Activated naive CD4-positive, alpha-beta T cell treated with anti-CD3 and anti-CD28 coated beads for 36 hours (primary cell): ENCODE results near the gene HMOX2. TPM values are rescaled to one million over a fixed set of nuclear protein-coding genes. Genes with fewer than 3 reads are reported as not detected.

ENCODE experiments used
- CTCF ChIA-PET: fragments of 350-600 bp; sonication (Branson Sonifier 250); formaldehyde crosslinking; loops from one replicate; lab custom pipeline; 2021; ENCODE audit warnings: antibody characterized with exemption; lab: Charles Lee
- DNase-seq: peaks from one replicate; pipeline ENCODE4 v3.0.0-alpha.2; 2020
- H3K27ac Mint-ChIP-seq: one replicate; pipeline ENCODE4 v1.8.0; 2021; ENCODE audit warnings: mild to moderate bottlenecking, mixed read lengths
- H3K27me3 Mint-ChIP-seq: one replicate; pipeline ENCODE4 v1.8.0; 2021; ENCODE audit warnings: low read depth, mixed read lengths
- H3K36me3 Mint-ChIP-seq: one replicate; pipeline ENCODE4 v1.8.0; 2021; ENCODE audit warnings: low read depth, mixed read lengths
- H3K4me1 Mint-ChIP-seq: one replicate; pipeline ENCODE4 v1.8.0; 2021; ENCODE audit warnings: low read depth, mixed read lengths
- H3K4me3 Mint-ChIP-seq: one replicate; pipeline ENCODE4 v1.8.0; 2021; ENCODE audit warnings: mild to moderate bottlenecking, moderate library complexity, mixed read lengths
- H3K9me3 Mint-ChIP-seq: one replicate; pipeline ENCODE4 v1.8.0; 2021; ENCODE audit warnings: mixed read lengths
- intact Hi-C: fragments of 100-400 bp; cut with micrococcal nuclease; formaldehyde crosslinking; loops from one replicate; pipeline ENCODE4 v1.15.1; 2023
- total RNA-seq, 2 experiments: library from RNA; stranded (reverse); gene quantifications; one replicate each; pipeline ENCODE4 v1.2.3, GENCODE V29; 2021

HMOX2 gene
- total RNA-seq, 2 experiments from 2014 or later, result 46.8 to 49.3 TPM

DNA sequence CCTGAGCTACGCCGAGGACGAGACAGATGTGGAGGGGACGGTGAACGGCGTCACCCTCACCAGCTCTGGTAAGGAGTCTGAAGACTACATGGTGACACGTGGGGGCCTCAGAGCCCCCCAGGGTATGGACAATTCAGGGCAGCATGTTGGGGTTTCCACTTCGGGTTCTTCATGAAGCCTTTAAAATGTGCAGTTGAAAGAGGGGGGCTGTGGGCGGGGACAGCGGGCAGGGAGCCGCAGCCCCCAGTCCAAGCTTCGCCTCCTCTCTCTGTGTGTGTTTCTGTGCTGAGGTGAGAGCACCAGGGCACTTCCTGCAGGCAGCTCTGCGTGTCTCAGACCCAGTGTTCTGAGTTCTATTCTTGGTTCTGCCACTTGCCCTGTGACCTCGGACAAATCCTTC is 25.8 kb upstream of the HMOX2 start:
- Mint-ChIP-seq H3K27ac (no peak overlapping the region), H3K27me3 (no peaks in the 10 kb centered on the region), H3K9me3 (no peaks in the 10 kb centered on the region), H3K4me3 (no peak overlapping the region), H3K4me1 (no peaks in the 10 kb centered on the region), H3K36me3 (peaks cover 45% of the 10 kb centered on the region)
- CTCF ChIA-PET, result interaction anchor here (0.6 to 1.4 kb wide), 4 partner anchors 9 to 190 kb away, joined by 3 to 5 read pairs (median 3); no protein-coding TSS in a partner anchor
- intact Hi-C loops, result no loop called here
- DNase-seq, result no peak

DNA sequence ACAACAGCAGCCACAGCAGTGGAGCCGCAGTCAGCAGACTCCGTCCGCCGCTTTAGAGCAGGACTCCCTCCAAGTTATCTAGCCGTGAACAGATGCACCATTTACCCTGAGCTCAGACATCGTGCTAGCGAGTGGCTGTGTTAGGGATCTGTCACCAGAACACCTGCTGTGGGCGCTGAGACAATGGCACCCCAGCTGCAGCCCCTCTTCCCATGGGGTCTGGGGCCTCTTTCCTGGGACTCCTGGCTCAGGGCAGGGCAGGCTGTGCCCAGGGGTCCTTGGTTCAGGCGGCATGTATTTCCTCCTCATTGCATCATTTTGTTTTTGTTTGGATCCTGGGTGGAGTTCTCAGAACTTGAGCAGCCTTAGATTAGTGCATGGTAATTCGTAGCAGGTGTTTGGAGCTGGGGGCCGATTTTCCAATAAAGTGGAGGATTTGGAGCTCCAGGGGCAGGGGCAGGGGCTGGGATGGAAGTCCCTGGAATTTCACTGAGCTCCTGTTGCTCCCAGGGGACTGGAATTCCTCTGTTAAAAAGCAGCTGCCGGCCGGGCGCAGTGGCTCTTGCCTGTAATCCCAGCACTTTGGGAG is 25.2 kb upstream of the HMOX2 start:
- intact Hi-C loops, result no loop called here
- CTCF ChIA-PET, result interaction anchor here (0.6 to 0.9 kb wide), 3 partner anchors 8 to 13 kb away, joined by 3 read pairs; no protein-coding TSS in a partner anchor
- Mint-ChIP-seq H3K27ac (peak overlapping the region; percentile 41), H3K27me3 (no peaks in the 10 kb centered on the region), H3K4me3 (no peak overlapping the region), H3K9me3 (no peaks in the 10 kb centered on the region), H3K36me3 (peaks cover 45% of the 10 kb centered on the region), H3K4me1 (no peaks in the 10 kb centered on the region)
- no peak for DNase-seq

DNA sequence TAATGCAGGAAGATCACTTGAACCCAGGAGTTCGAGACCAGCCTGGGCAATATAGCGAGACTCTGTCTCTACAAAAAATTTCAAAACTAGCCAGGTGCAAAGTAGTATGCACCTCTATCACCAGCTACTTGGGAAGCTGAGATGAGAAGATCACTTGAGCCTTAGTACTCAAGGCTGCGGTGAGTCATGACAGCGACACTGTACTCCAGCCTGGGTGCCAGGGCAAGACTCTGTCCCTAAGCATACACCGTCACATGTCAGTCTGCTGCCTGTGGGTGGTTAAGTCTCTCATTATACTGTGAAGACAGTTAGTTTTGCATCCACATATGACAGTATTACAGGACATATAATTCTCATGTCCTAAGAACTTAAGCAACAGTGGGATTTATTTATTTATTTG is 23.5 kb upstream of the HMOX2 start:
- Mint-ChIP-seq H3K4me3 (no peak overlapping the region), H3K36me3 (peaks cover 44% of the 10 kb centered on the region), H3K4me1 (peaks cover 2% of the 10 kb centered on the region), H3K27ac (no peak overlapping the region), H3K9me3 (no peaks in the 10 kb centered on the region), H3K27me3 (no peaks in the 10 kb centered on the region)
- DNase-seq, result no peak
- CTCF ChIA-PET, result interaction anchor here (0.7 to 1.2 kb wide), 3 partner anchors 29 to 541 kb away, joined by 3 to 4 read pairs (median 3); no protein-coding TSS in a partner anchor
- intact Hi-C loops, result no loop called here

DNA sequence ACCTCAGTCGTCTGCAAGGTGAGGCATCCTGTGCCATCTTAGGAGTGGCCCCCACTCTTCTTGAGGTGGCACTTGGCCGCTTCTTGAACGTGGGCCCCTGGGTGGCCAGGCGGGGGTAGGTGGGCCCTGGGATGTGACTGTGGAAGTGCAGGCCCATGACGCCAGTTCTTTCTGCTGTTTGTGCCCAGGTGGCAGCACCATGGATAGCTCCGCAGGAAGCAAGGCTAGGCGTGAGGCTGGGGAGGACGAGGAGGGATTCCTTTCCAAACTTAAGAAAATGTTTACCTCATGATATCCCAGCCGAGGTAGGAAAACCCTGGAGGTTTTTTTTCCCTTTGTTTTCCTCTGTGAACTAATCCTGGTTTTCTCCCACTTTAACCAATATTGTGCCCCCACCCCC is 21.6 kb upstream of the HMOX2 start:
- no peak for DNase-seq
- peaks cover 6% of the 10 kb centered on the region for H3K4me1 Mint-ChIP-seq
- H3K27ac Mint-ChIP-seq, result no peak overlapping the region
- CTCF ChIA-PET, result no interaction called here
- no peaks in the 10 kb centered on the region for H3K27me3 Mint-ChIP-seq
- peaks cover 38% of the 10 kb centered on the region for H3K36me3 Mint-ChIP-seq
- intact Hi-C loops, result no loop called here
- no peak overlapping the region for H3K4me3 Mint-ChIP-seq
- H3K9me3 Mint-ChIP-seq, result no peaks in the 10 kb centered on the region

DNA sequence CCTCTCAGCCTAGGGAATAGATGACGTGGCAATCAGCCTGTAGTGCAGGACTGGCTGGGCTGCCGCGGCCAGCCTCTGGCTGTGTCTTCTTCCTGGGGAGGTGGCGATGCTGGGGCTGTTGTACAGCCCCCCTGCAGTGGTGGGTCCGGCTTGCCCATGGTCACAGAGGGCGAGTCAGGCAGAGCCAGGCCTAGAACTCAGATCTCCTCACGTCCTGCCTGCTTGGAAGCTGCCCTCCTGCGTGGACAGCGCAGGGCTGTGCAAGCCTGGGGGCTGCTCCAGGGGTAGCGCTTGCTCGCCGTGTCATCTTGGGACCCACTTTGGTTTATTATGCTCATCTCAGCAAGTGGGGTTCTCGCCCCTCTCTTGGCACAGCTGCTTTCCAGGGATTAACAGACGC is 21.1 kb upstream of the HMOX2 start:
- H3K9me3 Mint-ChIP-seq, result no peaks in the 10 kb centered on the region
- no peak for DNase-seq
- CTCF ChIA-PET, result no interaction called here
- no peak overlapping the region for H3K4me3 Mint-ChIP-seq
- H3K27ac Mint-ChIP-seq, result no peak overlapping the region
- H3K36me3 Mint-ChIP-seq, result peaks cover 36% of the 10 kb centered on the region
- peaks cover 6% of the 10 kb centered on the region for H3K4me1 Mint-ChIP-seq
- intact Hi-C loops, result no loop called here
- H3K27me3 Mint-ChIP-seq, result no peaks in the 10 kb centered on the region

DNA sequence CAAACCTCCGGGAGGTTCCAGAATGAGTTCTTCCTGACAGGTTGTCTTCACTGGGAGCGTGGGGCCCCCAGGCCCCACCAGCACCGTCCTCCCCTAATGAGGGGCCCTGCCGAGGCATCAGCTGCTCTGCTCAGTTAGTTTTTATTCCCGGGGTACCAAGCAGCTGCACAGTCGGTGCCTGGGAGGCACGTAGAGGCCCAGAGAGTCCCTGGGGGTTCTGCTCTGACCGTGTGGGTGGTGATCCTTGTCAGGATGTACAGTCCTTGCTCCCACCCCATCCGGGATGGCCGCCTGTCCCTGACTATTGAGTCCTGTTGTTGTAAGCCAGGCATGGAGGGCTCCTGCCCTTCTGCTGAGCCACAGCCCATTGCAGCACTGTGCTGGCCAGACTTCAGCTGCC is 20.2 kb upstream of the HMOX2 start:
- DNase-seq, result no peak
- H3K27ac Mint-ChIP-seq, result no peak overlapping the region
- peaks cover 31% of the 10 kb centered on the region for H3K36me3 Mint-ChIP-seq
- H3K4me1 Mint-ChIP-seq, result peaks cover 6% of the 10 kb centered on the region
- CTCF ChIA-PET, result no interaction called here
- H3K27me3 Mint-ChIP-seq, result no peaks in the 10 kb centered on the region
- no peak overlapping the region for H3K4me3 Mint-ChIP-seq
- H3K9me3 Mint-ChIP-seq, result no peaks in the 10 kb centered on the region
- intact Hi-C loops, result no loop called here

DNA sequence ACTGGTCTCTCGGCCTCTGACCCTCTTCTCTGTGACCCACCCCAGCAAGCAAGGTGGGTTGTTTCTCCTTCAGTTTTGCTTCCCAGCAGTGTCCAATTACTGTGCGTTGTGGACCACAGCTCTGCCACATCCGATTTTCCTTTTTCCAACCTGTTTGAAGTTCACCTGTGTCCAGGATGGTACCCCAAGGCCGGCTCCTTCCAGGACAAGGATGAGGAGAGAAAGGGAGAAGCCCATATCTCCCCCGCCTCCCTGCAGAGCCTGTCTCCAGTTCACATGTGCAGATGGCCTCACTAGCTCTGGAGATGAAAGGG is 15.3 kb upstream of the HMOX2 start:
- Mint-ChIP-seq H3K27me3 (no peaks in the 10 kb centered on the region), H3K27ac (peak overlapping the region; percentile 46), H3K4me3 (no peak overlapping the region), H3K4me1 (peaks cover 8% of the 10 kb centered on the region), H3K9me3 (no peaks in the 10 kb centered on the region), H3K36me3 (peaks cover 19% of the 10 kb centered on the region)
- CTCF ChIA-PET, result interaction anchor here (0.6 to 1.0 kb wide), 2 partner anchors 10 to 47 kb away, joined by 3 read pairs; no protein-coding TSS in a partner anchor
- DNase-seq, result no peak
- intact Hi-C loops, result no loop called here

DNA sequence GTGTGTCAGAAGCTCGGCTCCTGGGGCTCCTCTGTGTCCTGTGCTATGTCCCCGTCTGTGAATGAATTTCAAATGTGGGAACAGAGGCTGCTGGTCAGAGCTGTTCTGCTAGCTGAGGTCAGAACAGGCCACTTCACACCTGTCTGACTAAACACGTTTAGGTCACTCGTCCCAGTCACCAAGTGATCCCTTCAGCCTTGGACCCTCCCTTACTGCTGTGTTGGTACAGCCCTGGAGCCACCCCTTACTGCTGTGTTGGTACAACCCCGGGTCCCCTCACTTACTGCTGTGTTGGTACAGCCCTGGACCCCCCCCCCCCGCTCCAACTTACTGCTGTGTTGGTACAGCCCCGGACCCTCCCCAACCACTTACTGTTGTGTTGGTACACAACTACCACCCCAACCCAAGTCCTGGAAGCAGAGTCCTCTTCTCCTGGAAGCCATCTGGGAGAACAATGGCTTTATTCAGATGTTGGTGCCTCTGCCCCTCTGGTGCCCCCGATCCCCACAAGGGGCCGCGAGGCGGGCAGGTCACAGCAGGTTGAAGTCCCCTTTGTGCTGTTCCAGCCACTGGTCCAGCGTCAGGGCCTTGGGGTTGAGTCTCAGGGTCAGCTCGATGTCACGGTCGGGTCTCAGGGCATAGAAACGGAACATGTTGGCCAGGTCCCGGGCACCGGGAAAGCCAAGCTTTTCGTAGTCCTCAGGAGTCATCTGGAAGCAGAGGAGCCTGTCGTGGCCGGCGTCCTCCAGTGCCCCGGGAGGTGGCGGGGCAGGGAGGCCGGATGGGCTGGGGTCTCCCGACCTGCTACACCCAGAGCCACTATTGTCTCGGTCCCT is 14.7 kb upstream of the HMOX2 start:
- no peaks in the 10 kb centered on the region for H3K9me3 Mint-ChIP-seq
- peaks cover 21% of the 10 kb centered on the region for H3K36me3 Mint-ChIP-seq
- DNase-seq, result no peak
- CTCF ChIA-PET, result interaction anchor here (0.6 kb wide), 2 partner anchors 46 to 167 kb away, joined by 3 read pairs; no protein-coding TSS in a partner anchor
- H3K27me3 Mint-ChIP-seq, result no peaks in the 10 kb centered on the region
- H3K4me1 Mint-ChIP-seq, result peaks cover 11% of the 10 kb centered on the region
- no peak overlapping the region for H3K4me3 Mint-ChIP-seq
- intact Hi-C loops, result no loop called here
- H3K27ac Mint-ChIP-seq, result peak overlapping the region; percentile 46

DNA sequence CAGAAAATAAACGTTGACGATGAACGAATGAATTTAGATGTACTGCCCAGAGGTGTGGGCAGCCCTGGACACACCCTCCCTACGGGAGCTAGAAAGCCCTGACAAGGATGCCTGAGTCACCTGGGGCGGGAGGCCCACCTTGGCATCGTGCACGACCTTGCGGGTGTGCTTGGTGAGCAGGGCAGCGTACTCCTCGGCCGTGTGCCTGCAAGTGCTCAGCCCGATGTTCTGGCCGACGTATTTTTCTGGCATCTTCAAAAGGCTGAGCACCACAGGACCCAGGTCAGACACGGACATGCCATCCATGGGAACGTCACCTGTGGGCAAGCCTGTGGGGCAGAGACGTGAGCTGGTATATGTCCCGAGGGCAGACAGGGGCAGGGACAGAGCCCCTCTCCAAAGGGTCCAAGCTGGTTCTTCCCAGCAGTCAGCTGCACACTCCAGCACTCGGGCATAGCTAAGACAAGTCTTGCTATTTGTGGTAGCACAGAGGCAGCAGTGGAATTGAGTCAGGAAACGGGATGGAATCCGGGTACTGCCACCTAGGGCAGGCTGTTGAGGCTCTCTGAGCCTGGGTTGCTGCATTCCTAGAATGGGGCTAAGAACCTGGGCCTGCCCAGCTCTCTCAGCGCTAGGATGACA is 12.6 kb upstream of the HMOX2 start:
- Mint-ChIP-seq H3K27ac (no peak overlapping the region), H3K27me3 (no peaks in the 10 kb centered on the region), H3K4me3 (no peak overlapping the region), H3K9me3 (no peaks in the 10 kb centered on the region), H3K36me3 (peaks cover 24% of the 10 kb centered on the region), H3K4me1 (peaks cover 9% of the 10 kb centered on the region)
- no peak for DNase-seq
- intact Hi-C loops, result no loop called here
- CTCF ChIA-PET, result no interaction called here

DNA sequence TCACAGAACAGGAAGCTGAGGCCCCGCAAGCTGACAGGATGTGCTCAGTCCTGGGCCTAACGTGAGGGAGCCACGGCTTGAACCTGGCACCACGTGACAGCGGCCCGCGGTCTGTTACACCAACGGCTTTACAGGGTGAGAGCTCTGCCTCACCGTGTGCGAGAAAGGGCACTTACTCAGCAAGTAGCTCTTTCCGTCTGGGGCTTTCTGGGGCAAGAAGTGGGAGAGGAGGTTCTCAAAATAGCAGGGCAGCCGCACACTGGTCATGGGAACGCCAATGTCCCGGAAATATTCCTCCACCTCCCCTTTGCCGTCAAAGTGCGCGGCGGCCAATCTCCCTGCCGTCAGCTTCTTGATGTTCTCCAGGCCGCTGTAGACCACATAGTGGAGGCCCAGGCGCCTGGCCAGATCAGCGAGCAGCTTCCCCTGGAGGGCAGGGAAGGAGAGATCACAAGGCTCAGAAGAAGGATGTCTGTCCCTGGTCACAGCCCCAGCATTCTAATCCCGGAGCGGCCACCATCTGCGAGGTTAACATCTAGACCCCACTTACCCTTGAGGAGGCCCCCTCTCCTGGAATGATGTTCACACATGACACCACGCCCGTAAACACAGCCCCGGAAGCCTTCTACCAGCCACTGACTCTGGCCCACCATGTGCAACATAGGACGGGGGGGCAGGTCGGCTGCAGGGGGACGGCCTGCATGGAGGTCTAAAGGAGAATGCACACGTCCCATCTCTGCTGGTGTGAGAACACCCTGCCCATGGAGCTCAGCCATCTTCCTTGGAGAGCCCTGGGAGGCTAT is 10.0 kb upstream of the HMOX2 start:
- Mint-ChIP-seq H3K27ac (peak overlapping the region; percentile 50), H3K27me3 (no peaks in the 10 kb centered on the region), H3K36me3 (peaks cover 15% of the 10 kb centered on the region), H3K4me1 (peaks cover 5% of the 10 kb centered on the region), H3K4me3 (no peak overlapping the region), H3K9me3 (no peaks in the 10 kb centered on the region)
- intact Hi-C loops, result no loop called here
- CTCF ChIA-PET, result interaction anchor here (0.7 kb wide), 1 partner anchor 160 kb away, joined by 3 read pairs; no protein-coding TSS in a partner anchor
- peak; percentile 36 for DNase-seq

DNA sequence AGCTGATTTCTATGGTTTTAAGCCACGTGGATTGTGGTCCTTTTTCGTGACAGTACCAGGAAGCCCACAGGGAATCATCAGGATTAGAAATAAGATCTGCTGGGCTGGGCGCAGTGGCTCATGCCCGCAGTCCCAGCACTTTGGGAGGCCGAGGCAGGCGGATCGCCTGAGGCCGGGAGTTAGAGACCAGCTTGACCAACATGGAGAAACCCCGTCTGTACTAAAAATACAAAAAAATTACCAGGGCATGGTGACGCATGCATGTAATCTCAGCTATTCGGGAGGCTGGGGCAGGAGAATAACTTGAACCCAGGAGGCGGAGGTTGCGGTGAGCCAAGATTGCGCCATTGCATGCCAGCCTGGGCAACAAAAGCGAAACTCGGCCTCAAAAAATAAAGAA is 8.3 kb upstream of the HMOX2 start:
- CTCF ChIA-PET, result interaction anchor here (0.6 kb wide), 1 partner anchor 147 kb away, joined by 5 read pairs; no protein-coding TSS in a partner anchor
- H3K27ac Mint-ChIP-seq, result no peak overlapping the region
- H3K36me3 Mint-ChIP-seq, result peaks cover 17% of the 10 kb centered on the region
- peaks cover 8% of the 10 kb centered on the region for H3K4me1 Mint-ChIP-seq
- H3K4me3 Mint-ChIP-seq, result no peak overlapping the region
- intact Hi-C loops, result no loop called here
- H3K9me3 Mint-ChIP-seq, result no peaks in the 10 kb centered on the region
- DNase-seq, result no peak
- no peaks in the 10 kb centered on the region for H3K27me3 Mint-ChIP-seq

DNA sequence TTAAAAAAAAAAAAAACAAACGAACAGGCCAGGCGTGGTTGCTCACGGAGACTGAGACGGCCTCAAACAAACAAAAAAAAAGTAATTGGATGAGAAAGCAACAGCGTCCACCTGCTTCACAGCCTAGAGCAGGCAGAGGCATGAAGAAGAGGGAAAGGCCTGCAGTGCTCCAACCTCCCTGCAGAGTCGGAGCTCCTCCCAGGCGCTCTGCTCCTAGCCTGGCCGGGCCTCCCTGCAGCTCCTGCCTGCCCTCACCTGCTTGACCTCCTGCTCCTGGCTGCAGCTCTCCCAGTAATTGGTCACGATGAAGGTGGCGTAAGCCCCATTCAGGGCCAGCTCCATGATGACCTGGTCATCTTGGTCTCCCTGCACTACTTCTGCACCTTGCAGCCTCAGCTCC is 7.2 kb upstream of the HMOX2 start:
- no peaks in the 10 kb centered on the region for H3K9me3 Mint-ChIP-seq
- no peak overlapping the region for H3K4me3 Mint-ChIP-seq
- no peaks in the 10 kb centered on the region for H3K27me3 Mint-ChIP-seq
- CTCF ChIA-PET, result no interaction called here
- DNase-seq, result no peak
- H3K36me3 Mint-ChIP-seq, result peaks cover 17% of the 10 kb centered on the region
- intact Hi-C loops, result no loop called here
- H3K27ac Mint-ChIP-seq, result no peak overlapping the region
- peaks cover 15% of the 10 kb centered on the region for H3K4me1 Mint-ChIP-seq
